HG02588 (cell line): ENCODE measurements around the gene ARID5B.

Source experiments
- ATAC-seq: cut with Tn5 transposase; IDR thresholded peaks from one replicate; pipeline ENCODE4 v1.9.1; 2021; ENCODE audit warnings: mild to moderate bottlenecking, moderate library complexity; ENCODE audit not compliant: unreplicated experiment

The ARID5B gene

GRCh38 chr10:62085821-62086220 lies 184.3 kb downstream of the ARID5B start:
- ATAC-seq: no peak

- ATAC-seq: no peak
These were observed 185.8 kb downstream of the ARID5B start for GRCh38 chr10:62087329-62087728.

- ATAC-seq: no peak
These were observed 187.3 kb downstream of the ARID5B start for GRCh38 chr10:62088786-62089185.

DNA sequence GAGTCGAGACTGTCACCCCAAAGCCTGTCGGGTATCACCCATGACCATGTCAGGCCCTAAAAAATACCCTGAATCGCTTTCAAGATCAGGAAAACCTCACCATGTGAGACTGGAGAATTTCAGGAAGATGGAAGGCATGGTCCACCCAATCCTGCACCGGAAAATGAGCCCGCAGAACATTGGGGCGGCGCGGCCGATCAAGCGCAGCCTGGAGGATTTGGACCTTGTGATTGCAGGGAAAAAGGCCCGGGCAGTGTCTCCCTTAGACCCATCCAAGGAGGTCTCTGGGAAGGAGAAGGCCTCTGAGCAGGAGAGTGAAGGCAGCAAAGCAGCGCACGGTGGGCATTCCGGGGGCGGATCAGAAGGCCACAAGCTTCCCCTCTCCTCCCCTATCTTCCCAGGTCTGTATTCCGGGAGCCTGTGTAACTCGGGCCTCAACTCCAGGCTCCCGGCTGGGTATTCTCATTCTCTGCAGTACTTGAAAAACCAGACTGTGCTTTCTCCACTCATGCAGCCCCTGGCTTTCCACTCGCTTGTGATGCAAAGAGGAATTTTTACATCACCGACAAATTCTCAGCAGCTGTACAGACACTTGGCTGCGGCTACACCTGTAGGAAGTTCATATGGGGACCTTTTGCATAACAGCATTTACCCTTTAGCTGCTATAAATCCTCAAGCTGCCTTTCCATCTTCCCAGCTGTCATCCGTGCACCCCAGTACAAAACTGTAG lies 191.0 kb downstream of the ARID5B start:
- no peak for ATAC-seq

DNA sequence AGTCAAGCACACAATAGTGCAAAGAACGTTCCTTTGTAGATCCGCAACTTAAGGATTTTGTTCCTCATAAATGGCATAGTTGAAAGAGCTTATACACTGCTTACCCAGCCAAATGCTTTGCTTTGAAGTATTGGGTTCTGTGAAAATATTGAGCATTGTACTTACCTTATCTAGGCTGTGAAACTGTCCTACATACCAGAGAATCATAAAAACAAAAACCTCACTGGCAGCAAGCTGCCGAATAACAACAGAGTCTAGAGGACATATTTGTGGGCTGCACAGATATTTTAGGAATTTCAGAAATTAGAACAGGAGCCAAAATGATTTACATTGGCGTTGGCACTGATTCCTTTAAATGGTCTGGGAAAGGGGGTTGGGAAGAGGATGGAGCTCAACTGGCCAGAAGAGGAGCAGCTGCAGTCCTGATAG lies 192.4 kb downstream of the ARID5B start:
- no peak for ATAC-seq

DNA sequence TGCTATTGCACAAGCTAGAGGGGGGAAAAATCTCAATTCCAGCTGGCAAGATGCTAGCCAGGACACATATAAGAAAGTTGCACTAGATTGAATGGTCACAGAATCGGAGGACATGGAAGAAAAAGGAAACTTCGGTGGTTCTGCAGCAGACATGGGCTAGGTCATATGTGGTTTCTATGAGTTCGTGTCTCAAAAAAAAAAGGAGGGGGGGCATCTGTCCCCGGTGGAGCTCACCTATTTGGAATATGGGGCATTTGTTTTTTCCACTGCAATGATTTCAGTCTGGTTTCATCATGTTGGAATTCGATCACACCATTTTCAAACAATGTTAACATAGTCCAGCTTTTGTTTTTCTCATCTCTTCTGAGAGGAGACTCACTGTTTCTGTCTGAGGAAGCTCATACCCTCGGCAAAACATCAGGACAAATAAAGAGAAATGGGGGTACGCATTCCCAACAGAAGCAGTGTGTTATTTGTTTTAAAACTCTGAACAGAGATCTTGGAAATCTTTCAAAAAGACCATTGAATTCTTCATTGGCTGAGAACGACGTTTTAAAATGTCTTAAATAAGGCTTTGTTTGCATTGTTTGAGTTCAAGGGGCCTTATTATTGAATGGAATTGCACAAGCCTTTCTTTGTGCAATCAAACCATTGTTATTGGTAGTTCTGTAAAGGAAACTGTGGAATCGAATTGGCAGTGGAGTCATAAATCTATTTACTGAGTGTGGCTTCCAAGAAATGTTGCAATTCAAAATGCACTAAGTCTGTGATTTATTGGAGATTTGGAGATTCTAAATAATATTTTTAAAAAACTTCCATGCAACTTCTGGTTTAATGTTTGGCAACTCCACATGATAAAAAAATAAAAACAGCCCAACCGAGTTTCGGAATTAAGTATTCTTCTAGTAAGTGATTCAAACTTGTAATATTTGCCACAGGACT lies 194.0 kb downstream of the ARID5B start:
- ATAC-seq: no peak

DNA sequence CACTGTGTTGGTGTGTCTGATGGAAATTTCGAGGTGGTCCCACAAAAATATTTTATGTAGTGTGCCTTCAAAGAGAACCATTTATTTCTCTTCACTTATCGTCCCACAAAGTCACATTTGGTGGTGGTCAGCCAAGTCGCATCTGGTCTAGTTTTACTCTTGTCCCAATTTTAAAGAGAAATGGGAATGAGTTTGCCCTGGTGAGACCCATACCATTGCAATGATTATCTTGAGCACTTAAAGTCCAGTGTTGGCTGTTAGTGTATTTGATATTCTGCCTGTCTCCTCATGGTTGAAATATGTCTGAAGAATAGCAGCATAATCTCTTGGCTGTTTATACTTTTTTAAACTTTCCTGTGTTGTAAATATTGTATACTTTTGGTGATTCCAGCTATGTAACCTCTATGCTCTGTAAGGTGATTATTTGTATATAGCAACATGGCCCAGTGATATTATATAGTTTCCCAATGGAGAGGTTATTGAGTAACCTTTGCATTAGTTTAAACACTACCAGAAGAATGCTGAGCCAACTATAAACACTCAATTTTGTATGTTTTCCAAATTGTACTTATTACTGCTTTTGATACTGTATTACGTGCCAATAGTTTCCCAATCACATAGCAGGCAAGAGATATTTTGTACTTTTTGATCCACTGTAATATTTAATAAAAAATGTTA lies 194.9 kb downstream of the ARID5B start:
- ATAC-seq: no peak

DNA sequence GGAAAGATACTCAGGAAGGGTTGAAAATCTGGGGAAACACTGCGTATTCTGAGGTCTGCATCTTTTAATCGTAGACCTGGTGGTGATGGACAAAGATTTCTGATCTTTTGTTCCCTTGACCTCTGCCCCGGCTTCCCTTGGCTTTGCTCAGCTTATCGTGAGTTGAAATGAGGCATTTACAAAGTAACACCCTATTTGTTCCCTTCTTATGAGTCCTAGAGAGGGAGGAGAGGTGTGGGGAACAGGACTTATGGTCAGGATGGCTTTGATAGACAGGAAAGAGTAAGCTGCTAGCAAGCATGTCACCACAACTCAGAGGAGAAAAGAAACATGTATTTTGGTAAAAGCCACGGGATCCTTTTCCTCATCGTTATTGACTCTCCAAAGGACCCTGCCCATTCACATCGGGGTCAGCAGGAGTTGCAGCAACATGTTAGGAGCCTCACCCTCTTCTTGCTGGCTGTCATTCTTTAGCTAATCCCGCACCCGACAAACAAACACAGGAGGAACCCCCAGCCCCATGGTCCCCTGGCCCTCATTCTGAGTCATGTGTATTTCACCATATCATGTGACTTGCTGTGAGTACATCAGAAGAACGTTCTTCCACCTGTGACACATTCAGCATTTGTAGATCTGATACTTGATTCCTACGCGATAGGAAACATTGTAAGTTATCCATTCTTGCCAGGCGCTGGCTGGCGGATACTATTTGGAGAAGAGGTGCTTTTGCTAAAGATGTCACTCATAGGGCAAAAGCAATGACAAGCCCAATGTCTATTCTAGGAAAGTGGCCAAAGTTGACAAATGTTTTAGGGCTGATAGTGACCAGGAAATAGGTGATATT lies 197.0 kb downstream of the ARID5B start:
- no peak for ATAC-seq

GRCh38 chr10:62099299-62099698 lies 197.8 kb downstream of the ARID5B start:
- no peak for ATAC-seq

GRCh38 chr10:62103857-62104256 lies 202.4 kb downstream of the ARID5B start:
- no peak for ATAC-seq

GRCh38 chr10:62106929-62107519 lies 205.5 kb downstream of the ARID5B start:
- no peak for ATAC-seq

- no peak for ATAC-seq
These were observed 207.5 kb downstream of the ARID5B start for GRCh38 chr10:62108759-62109586.

GRCh38 chr10:62109587-62110293 lies 208.2 kb downstream of the ARID5B start:
- ATAC-seq: peak; percentile 73

- ATAC-seq: no peak
These were observed 210.8 kb downstream of the ARID5B start for GRCh38 chr10:62112300-62112699.

- no peak for ATAC-seq
These were observed 211.5 kb downstream of the ARID5B start for GRCh38 chr10:62112963-62113362.

GRCh38 chr10:62113680-62114079 lies 212.2 kb downstream of the ARID5B start:
- no peak for ATAC-seq

DNA sequence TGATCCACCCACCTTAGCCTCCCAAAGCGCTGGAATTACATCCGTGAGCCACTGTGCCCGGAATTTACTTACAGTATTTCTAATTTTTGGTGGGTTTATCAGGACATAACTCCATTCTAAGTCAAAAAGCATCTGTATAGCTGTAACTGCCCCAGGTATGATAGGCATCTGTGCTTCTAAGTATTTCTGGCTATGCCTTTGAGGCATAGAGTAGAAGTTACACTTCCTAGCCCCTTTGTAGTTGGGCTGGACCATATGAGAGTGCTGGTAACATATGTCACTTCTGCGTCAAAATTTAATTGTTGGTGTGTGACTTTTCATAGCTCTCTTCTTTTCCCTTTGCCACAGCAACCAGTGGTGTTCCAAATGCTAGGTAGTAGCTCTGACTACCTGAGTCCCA lies 213.8 kb downstream of the ARID5B start:
- no peak for ATAC-seq

DNA sequence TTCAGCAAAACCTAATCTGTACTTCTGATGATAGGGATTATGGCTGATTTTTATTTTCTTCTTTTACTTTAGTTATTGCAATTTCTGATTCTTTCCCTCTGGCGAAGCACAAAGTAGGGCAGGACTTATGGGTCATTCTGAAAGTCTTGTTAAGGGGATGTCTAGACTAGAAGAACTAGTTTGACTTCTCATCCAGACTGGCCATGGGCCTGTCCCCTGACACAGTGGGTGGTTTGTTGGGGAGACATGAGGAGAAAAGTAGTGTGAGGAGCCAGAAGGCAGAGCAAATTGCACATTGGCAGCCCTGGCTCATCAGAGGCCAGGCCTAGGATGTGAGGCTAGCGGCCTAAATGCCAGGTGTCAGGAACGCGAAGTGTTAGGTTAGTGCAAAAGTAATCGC lies 214.3 kb downstream of the ARID5B start:
- no peak for ATAC-seq

DNA sequence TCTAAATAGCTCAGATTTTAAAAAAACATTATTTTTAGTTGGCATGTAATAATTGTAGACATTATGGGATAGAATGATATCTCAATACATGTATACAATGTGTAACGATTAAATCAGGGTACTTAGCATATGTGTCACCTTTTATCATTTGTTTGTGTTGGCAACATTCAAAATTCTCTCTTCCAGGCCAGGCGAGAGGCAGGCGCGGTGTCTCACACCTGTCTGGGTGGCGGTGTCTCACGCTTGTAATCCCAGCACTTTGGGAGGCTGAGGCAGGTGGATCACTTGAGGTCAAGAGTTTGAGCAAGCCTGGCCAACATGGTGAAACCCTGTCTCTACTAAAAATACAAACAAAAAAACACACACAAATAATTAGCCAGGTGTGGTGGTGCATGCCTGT lies 215.4 kb downstream of the ARID5B start:
- no peak for ATAC-seq
